HG02642 (cell line): ENCODE data around the gene KRTAP10-12.

Experiments used
- ATAC-seq: cut with Tn5 transposase; IDR thresholded peaks from one replicate; pipeline ENCODE4 v1.9.1; 2021; ENCODE audit warnings: mild to moderate bottlenecking; ENCODE audit not compliant: unreplicated experiment, poor library complexity

KRTAP10-12 gene

GRCh38 chr21:44729336-44730027, 32.5 kb downstream of the KRTAP10-12 start:
- no peak for ATAC-seq

GRCh38 chr21:44730028-44730395, 33.0 kb downstream of the KRTAP10-12 start:
- no peak for ATAC-seq

- no peak for ATAC-seq
Observed at GRCh38 chr21:44730951-44731579, 34.1 kb downstream of the KRTAP10-12 start.

GRCh38 chr21:44732263-44732662, 35.3 kb downstream of the KRTAP10-12 start:
- ATAC-seq, result no peak

GRCh38 chr21:44732956-44733355, 36.0 kb downstream of the KRTAP10-12 start:
- no peak for ATAC-seq

GRCh38 chr21:44734026-44734745, 37.2 kb downstream of the KRTAP10-12 start:
- no peak for ATAC-seq

- ATAC-seq, result no peak
Observed at GRCh38 chr21:44734841-44735240, 37.9 kb downstream of the KRTAP10-12 start.

GRCh38 chr21:44735821-44736220, 38.8 kb downstream of the KRTAP10-12 start:
- ATAC-seq, result no peak

GRCh38 chr21:44736291-44737004, 39.5 kb downstream of the KRTAP10-12 start:
- no peak for ATAC-seq

- no peak for ATAC-seq
Observed at GRCh38 chr21:44737706-44738354, 40.9 kb downstream of the KRTAP10-12 start.

- no peak for ATAC-seq
Observed at GRCh38 chr21:44738621-44739020, 41.6 kb downstream of the KRTAP10-12 start.

GRCh38 chr21:44739316-44739715, 42.3 kb downstream of the KRTAP10-12 start:
- no peak for ATAC-seq

- ATAC-seq, result no peak
Observed at GRCh38 chr21:44740742-44741141, 43.8 kb downstream of the KRTAP10-12 start.

- no peak for ATAC-seq
Observed at GRCh38 chr21:44741921-44742320, 44.9 kb downstream of the KRTAP10-12 start.

- ATAC-seq, result no peak
Observed at GRCh38 chr21:44742418-44743153, 45.6 kb downstream of the KRTAP10-12 start.
